COLO668 (cell line): ENCODE results near the gene PLAC8L1.

Source experiments
- DNase-seq: peaks from one replicate; lab custom pipeline; 2025; ENCODE audit not compliant: unreplicated experiment; lab: John Stamatoyannopoulos, UW

Gene PLAC8L1

DNA sequence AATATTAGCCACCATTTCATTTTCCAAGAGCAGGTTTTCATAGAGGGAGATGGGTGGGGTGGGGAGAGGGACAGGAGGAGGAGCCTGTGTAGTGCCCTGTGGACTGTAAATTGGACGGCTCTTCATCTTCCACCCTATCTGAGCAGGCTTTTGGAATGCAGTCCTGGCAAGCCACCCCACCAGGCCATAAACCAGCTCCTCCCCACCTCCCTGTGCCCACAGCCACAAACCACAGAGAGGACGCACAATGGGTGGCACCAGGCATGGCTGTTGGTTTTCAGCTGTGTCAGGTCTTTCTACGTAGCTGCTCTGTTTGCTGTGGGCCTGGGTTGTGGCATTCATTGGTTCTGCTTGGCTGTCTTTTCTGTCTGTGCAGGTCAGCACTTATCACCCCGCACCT, 58.0 kb downstream of the PLAC8L1 start:
- no peak for DNase-seq

DNA sequence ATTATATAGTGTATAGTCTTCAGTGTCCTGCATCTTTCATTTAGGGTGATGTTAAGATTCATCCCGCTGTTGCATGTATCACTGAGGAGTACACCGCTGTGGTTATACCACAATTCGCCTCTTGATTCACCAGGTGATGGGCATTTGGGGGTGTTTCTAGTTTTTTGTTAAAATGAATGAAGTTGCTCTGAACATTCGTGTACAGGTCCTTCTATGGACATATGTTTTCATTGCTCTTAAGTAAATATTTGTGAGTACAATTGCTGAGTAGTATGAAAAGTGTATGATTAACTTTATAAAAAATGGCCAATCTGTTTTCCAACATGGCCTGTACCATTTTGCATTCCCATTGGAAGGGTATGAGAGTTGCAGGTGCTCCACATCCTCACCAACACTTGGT, 61.7 kb downstream of the PLAC8L1 start:
- DNase-seq = no peak

DNA sequence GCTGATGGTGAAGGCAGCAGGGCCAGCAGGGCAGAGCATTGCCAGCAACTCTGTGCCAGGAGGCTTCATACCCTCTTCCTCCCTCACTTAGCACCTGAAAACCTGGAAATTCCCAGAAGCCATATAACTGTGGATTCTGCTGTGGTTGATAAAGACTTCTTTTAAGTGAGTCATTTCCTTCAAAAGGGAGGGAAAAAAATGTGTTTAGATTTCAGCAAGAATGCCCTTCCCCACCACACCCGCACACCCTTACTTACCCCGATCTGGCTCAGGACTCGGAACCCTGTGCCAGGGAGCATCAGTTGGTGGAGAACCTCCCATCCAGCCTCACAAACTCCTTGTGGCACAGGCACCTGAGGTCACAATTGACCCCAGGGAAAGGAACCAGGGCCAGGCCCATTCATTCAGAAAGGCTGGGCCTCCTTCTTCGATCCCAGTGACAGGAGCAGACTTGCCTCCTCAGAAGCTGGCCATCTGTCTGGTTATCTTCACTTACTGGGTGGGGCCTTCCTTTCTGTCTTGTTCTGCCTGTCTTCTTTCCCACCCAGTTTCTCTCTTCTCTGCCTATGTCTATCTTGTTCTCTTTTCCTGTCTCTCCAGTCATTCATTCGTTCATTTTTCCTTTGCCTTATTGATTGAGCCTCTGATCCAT, 62.6 kb downstream of the PLAC8L1 start:
- DNase-seq = no peak

DNA sequence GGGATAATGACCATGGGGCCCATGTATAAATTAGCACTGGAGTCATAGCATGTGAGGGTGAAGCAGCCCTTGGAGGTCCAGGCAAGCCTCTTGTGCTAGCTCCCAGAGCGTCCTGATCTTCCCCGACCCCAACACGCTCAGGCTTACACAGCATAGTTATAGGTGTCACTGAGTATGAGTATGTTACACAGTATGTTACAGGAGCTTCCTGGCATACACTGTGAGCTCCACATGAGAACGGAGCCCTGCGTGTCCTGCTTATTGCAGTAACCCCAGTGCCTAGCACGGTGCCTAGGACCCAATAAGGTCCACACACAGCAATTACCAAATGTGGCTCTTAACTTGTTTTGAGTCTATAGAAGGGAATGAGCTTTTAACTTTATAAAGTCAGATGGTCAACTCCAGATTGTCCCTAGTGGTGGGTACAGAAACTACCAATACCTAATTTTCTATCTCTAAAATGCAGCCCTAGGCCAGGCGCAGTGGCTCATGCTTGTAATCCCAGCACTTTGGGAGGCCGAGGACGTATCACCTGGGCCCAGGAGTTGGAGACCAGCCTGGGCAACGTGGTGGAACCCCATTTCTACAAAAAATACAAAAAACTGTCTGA, 64.1 kb downstream of the PLAC8L1 start:
- DNase-seq = no peak

DNA sequence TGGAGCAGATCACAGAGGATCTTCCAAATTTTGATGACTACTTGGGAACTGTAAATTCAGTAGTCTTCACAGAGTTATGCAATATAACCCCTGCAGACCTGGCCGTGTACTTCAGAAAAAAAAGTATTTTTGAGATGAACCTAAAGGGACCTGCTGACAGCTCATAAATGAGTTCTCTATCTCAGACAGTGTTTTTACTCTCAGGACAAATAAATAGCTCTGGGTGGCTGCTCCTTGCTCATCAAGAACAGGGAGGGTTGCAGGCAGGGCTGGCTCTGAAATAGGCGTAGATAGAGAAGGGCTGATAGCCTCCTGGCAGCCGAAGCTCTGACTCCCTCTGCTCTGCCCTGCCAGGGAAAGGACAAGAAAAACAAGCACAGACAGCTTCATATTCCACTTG, 64.8 kb downstream of the PLAC8L1 start:
- no peak for DNase-seq

DNA sequence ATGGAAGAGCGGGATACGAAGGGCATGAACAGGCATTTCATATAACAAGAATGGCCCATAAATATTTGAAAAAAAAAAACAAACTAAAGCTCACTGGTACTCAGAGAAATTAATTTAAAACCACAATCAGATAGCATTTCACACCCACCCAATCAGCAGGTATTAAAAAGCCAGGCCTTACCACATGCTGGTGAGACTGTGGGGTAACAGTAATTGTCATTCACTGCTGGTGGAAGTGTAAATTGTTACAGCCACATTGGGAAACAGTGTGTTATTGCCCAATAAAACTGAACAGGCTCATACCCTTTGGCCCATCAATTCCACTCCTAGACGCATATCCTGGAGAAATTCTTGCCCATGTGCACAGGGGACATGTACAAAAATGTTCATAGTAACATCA, 66.0 kb downstream of the PLAC8L1 start:
- no peak for DNase-seq

DNA sequence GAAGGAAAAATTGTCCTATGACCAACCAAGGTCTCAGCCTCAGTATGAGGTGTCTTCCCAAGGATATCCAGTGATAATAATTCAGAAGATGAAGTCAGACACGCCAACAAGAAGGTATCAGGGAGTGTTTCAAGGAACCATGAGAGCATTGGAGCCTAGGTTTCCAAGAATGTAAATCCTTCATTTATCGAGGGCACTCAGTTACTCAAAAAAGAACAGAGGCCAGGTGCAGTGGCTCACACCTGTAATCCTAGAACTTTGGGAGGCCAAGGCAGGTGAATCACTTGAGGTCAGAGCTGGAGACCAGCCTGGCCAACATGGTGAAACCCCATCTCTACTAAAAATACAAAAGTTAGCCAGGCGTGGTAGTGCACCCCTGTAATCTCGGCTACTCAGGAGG, 70.8 kb downstream of the PLAC8L1 start:
- DNase-seq = no peak
